GM04504 (cell line): ENCODE results near the gene UAP1L1.
"Not testable (repeated sequence)": the region's sequence is repeated elsewhere in the genome, so short reads cannot be mapped to it uniquely, and the experiment has no call there.

Source experiments
- DNase-seq: peaks from one replicate; pipeline ENCODE4 v3.0.0-alpha.2; 2012; ENCODE audit warnings: low read depth

The UAP1L1 gene

GRCh38 chr9:137114613-137115393 is 37.5 kb downstream of the UAP1L1 start, which contains the start of gene DPP7:
TSS of gene DPP7 (minus strand) at chr9:137114733. CDS start at chr9:137114713, 20 bp downstream.
- DNase-seq, result no peak

DNA sequence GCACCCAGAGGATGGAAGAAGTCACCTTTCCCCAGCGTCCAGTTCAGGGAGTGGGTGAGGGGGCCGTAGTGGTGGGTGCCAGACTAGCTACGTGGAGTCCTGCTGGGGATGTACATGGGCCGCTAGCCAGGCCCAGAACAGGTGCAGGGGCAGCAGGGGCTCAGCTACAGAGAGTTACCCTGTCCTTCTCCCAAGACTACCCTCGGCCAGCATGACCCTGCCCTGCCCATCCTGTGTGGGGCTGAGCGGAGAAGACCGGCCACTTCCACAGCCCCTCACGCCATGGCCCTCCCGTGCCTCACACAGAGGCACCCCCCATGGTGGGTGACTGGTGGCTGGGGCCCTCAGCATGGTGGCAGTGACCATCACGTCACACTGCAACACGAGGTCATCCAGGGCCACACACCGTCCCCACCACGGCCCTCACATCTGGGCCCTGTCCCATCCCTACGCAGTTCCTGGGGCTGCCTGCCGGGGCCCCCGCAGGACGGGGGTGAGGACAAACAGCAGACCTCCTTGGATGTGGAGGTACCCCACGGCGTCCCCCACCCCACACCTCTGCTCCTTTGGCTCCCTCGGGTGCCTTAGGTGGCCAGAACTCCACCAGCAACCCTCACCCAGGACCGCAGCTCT is 38.2 kb downstream of the UAP1L1 start:
- DNase-seq, result no peak

DNA sequence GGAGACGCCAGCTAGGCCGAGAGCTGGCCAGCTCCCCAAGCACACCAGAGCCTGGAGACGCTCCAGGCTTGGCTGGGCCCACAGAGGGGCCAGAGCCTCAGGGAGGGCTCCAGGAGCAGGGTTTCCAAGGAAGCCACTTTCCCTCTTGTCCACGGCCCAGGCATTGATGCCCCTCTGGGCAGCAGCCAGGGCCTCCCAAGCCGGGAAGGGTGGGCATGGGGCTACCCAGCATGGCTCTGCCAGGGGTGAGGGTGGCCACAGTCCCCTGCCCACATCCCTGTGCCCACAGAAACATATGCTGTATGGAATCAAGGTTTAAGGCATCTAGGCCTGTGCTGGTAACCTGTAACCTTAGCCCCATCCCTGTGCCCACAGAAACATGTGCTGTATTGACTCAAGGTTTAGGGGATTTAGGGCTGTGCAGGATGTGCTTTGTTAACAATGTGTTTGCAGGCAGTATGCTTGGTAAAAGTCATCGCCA is 38.8 kb downstream of the UAP1L1 start:
- no peak for DNase-seq

DNA sequence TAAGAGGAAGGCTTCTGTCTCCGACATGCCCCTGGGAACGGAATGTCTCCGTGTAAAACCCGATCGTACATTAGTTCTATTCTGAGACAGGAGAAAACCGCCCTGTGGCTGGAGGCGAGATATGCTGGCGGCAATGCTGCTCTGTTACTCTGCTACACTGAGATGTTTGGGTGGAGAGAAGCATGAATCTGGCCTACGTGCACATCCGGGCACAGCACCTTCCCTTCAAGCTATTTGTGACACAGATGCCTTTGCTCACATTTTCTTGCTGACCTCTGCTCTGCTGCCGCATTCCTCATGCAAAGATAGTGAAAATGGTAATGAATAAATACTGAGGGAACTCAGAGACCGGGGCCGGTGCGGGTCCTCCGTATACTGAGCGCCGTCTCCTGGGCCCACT is 39.4 kb downstream of the UAP1L1 start:
- no peak for DNase-seq

- no peak for DNase-seq
These were observed 40.0 kb downstream of the UAP1L1 start for GRCh38 chr9:137117269-137117731.

GRCh38 chr9:137118092-137118603 is 40.8 kb downstream of the UAP1L1 start:
- DNase-seq, result not testable (repeated sequence)

- not testable (repeated sequence) for DNase-seq
These were observed 44.8 kb downstream of the UAP1L1 start for GRCh38 chr9:137121927-137122795.

DNA sequence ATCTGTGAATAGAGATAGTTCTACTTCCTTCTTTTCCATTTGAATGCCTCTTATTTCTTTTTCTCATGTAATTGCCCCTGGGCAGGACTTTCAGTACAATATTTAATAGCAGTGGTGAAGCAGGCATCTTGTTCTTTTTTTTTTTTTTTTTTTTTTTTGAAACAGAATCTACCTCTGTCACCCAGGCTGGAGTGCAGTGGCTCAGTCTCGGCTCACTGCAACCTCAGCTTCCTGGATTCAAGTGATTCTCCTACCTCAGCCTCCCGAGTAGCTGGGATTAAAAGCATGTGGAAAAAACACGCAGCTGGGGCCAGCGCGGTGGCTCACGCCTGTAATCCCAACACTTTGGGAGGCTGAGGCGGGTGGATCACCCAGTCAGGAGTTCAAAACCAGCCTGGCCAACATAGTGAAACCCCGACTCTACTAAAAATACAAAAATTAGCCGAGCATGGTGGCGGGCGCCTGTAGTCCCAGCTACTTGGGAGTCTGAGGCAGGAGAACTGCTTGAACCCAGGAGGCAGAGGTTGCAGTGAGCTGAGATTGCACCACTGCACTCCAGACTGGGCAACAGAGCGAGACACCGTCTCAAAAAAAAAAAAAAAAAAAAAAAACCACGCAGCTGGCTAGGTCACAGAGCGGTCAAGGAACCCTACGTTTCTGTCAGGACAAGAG is 45.6 kb downstream of the UAP1L1 start:
- not testable (repeated sequence) for DNase-seq

DNA sequence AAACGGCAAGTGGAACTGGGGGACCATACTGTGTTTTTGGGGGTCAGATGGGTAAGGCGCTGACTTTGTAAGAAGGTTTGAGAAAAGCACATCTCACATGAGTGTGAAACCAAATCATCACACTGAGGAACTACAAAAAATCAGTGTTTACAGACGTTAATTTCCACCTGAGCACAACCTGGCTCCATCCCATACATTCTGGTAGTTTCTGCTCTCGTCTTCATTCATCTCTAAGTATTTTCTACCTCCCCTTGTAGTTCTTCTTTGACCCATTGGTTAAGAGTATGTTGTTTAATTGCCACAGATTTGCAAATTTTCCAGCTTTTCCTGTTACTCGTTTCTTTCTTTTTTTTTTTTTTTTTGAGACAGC is 46.1 kb downstream of the UAP1L1 start:
- no peak for DNase-seq

GRCh38 chr9:137123952-137124462 is 46.7 kb downstream of the UAP1L1 start:
- not testable (repeated sequence) for DNase-seq

- DNase-seq, result no peak
These were observed 49.5 kb downstream of the UAP1L1 start for GRCh38 chr9:137126786-137127185.

- DNase-seq, result no peak
These were observed 50.2 kb downstream of the UAP1L1 start for GRCh38 chr9:137127301-137128157.

GRCh38 chr9:137128158-137128861 is 51.0 kb downstream of the UAP1L1 start:
- no peak for DNase-seq

DNA sequence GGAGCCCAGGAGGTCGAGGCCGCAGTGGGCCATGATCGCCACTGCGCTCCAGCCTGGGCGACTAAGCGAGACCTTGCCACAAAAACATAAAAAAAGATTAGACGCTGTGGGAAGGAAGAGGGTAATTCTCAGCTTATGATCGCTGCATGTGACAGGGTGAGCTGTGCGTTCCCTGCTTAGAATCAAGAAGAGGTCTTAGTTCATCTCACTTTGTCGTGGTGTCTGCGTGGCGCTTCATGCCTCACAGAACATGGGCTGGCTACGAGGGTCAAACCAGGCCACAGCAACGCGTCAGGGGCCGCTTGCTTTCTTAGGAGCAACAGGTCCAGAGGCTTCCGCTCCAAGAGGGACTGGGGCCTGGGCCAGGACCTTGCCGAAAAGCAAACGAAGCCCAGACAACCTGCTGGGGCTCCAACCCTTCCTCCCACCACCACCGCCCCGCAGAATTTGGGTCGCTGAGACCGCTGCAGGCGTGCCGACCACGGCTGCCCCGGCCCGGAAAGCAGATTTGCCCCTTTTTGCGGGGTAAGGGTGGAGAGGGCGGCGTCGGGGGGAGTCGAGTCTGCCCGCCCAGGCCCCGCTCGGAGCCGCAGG is 51.6 kb downstream of the UAP1L1 start:
- no peak for DNase-seq

DNA sequence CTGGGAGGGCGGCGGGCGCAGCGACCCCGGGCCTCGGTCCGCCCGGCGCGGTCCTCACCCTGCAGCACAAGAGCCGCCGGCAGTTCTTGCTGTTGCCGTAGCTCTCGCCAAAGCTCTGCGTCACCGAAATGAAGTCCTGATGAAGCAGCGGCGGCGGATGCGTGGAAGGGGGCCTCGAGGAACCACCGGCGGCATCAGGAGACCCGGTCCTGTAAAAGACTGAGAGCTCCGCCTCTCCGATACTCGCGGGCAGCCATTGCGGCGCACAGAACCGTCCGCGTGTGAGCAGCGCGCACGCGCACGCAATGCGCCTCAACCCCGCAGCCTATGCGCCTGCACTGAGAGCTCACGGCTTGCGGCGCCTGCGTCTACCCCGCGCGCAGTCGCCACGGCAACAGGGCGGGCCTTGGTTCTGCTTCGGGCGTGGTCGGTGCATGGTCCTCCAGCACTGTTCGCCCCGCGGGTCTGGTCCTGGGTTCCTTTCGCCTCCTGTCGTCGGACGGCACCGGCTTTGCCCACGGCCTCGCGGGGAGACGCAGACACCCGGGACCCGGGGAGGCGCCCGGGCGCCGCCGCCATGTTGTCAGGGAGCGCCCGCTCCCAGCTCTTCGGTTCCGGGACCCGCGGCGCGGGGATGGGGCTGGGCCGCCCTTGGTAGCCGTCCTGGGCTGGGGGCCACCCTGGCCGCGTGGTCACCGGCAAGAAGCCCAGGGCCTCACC is 52.3 kb downstream of the UAP1L1 start:
- DNase-seq, result peak; percentile 81

GRCh38 chr9:137130176-137130755 is 52.9 kb downstream of the UAP1L1 start:
- DNase-seq, result no peak
